HG03025 (cell line): Measurements from ENCODE around the gene SPDEF.
A peak's percentile ranks its signal among the peaks of the same experiment; 100 is the strongest.

Source experiments
- ATAC-seq: cut with Tn5 transposase; IDR thresholded peaks from one replicate; pipeline ENCODE4 v1.9.1; 2021; ENCODE audit warnings: mild to moderate bottlenecking, moderate library complexity; ENCODE audit not compliant: unreplicated experiment, low FRiP score

Gene SPDEF

GRCh38 chr6:34530753-34531365 lies 25.3 kb downstream of the SPDEF start:
- ATAC-seq, result no peak

- ATAC-seq, result no peak
Observed at GRCh38 chr6:34529665-34530327, 26.3 kb downstream of the SPDEF start.

- ATAC-seq, result no peak
Observed at GRCh38 chr6:34528996-34529664, 27.0 kb downstream of the SPDEF start.

- no peak for ATAC-seq
Observed at GRCh38 chr6:34527751-34528670, 28.1 kb downstream of the SPDEF start.

GRCh38 chr6:34526992-34527728 lies 29.0 kb downstream of the SPDEF start:
- peak; percentile 65 for ATAC-seq

GRCh38 chr6:34526241-34526972 lies 29.7 kb downstream of the SPDEF start:
- no peak for ATAC-seq

GRCh38 chr6:34525431-34526175 lies 30.5 kb downstream of the SPDEF start:
- no peak for ATAC-seq

- ATAC-seq, result no peak
Observed at GRCh38 chr6:34524971-34525370, 31.2 kb downstream of the SPDEF start.

- no peak for ATAC-seq
Observed at GRCh38 chr6:34524499-34524898, 31.6 kb downstream of the SPDEF start.

- no peak for ATAC-seq
Observed at GRCh38 chr6:34523441-34524206, 32.5 kb downstream of the SPDEF start.

- no peak for ATAC-seq
Observed at GRCh38 chr6:34522761-34523160, 33.4 kb downstream of the SPDEF start.

GRCh38 chr6:34521463-34522285 lies 34.5 kb downstream of the SPDEF start:
- no peak for ATAC-seq

GRCh38 chr6:34520645-34521462 lies 35.3 kb downstream of the SPDEF start:
- ATAC-seq, result no peak

- ATAC-seq, result no peak
Observed at GRCh38 chr6:34519971-34520644, 36.0 kb downstream of the SPDEF start.

GRCh38 chr6:34518669-34519365 lies 37.3 kb downstream of the SPDEF start:
- no peak for ATAC-seq
